Kidney (tissue), 14 donors: ENCODE data around the gene KCNQ5. TPM values are rescaled to one million over a fixed set of nuclear protein-coding genes. Genes with fewer than 3 reads are reported as not detected.

Experiments used
- DNase-seq, 5 donors: peaks; one replicate each; pipeline ENCODE4 v3.0.0-alpha.2; 2013 to 2020
- FAIRE-seq: peaks from 2 replicates; lab custom pipeline; 2012; peaks lifted over from hg19 to GRCh38; lab: Jason Lieb, UNC
- H3K27ac ChIP-seq, 2 donors: one replicate each; pipeline ENCODE4 v1.7.0; 2013; ENCODE audit warnings: low read depth in 2 of 2, low read length in 2 of 2, inconsistent platforms in 1 of 2
- H3K27me3 ChIP-seq: one replicate; pipeline ENCODE4 v1.7.1; 2013; ENCODE audit warnings: low read length, inconsistent platforms; ENCODE audit not compliant: control insufficient read depth, insufficient read depth
- H3K36me3 ChIP-seq, 3 donors: one replicate each; pipeline versions ENCODE4 v1.7.0 to v1.7.1; 2013; ENCODE audit warnings: low read length in 3 of 3, control low read depth in 1 of 3, inconsistent platforms in 1 of 3; ENCODE audit not compliant: insufficient read depth in 3 of 3, control insufficient read depth in 2 of 3
- H3K4me1 ChIP-seq, 3 donors: one replicate each; pipeline versions ENCODE4 v1.7.0 to v1.7.1; 2013; ENCODE audit warnings: low read length in 3 of 3, inconsistent platforms in 1 of 3, low read depth in 1 of 3; ENCODE audit not compliant: control insufficient read depth in 2 of 3, insufficient read depth in 2 of 3
- H3K4me3 ChIP-seq, 3 donors: one replicate each; pipeline versions ENCODE4 v1.7.0 to v1.8.1; 2013; ENCODE audit warnings: low read length in 3 of 3, control low read depth in 1 of 3, inconsistent platforms in 1 of 3
- H3K9ac ChIP-seq, 3 donors: one replicate each; pipeline versions ENCODE4 v1.7.0 to v1.7.1; 2013; ENCODE audit warnings: low read length in 3 of 3, control low read depth in 1 of 3, inconsistent platforms in 1 of 3
- H3K9me3 ChIP-seq, 3 donors: one replicate each; pipeline versions ENCODE4 v1.7.0 to v1.7.1; 2013; ENCODE audit warnings: low read length in 3 of 3, control low read depth in 1 of 3, inconsistent platforms in 1 of 3; ENCODE audit not compliant: control insufficient read depth in 2 of 3, insufficient read depth in 1 of 3
- CTCF ChIP-seq: IDR thresholded peaks from 3 replicates; pipeline ENCODE4 v1.5.1; 2012; ENCODE audit warnings: mild to moderate bottlenecking, moderate library complexity, borderline replicate concordance; ENCODE audit not compliant: insufficient read depth; ENCODE audit errors: extremely low read depth
- intact Hi-C: fragments of 100-400 bp; cut with DNase I; formaldehyde crosslinking; loops from one replicate; pipeline ENCODE4 v1.11.1; 2022
- polyA plus RNA-seq: library from polyadenylated mRNA; stranded (reverse); fragments of 350-450 nt; fragmentation: Illumina TruSeq; extraction: RNeasy Lipid Tissue Mini Kit (QIAGEN cat#74804); gene quantifications from one replicate; pipeline ENCODE4 v1.2.3, GENCODE V29; 2014; ENCODE audit warnings: low read depth, low replicate concordance; ENCODE audit not compliant: insufficient read depth
- total RNA-seq: library from RNA; stranded (reverse); fragmentation: NEBNext Ultra II Directional; extraction: Animal tissue kit (Norgen Biotek cat#: 25700); gene quantifications from one replicate; pipeline ENCODE4 v1.2.1, GENCODE V29; 2021
- donor health status: control.
- donor health status: control.
- donor health status: control.
- donor health status: control.
- donor health status: control.
- donor health status: DM: yes; HTN: yes; CAD: no.
- donor health status: Normal renal cell carcinoma (clear cell type).

Gene KCNQ5
- total and polyA plus RNA-seq, 2 donors from 2014 or later, result 0.50 TPM; not detected in 1

- H3K27me3 ChIP-seq, result no peaks in the 10 kb centered on the region
- DNase-seq (no peak), FAIRE-seq (no peak)
- H3K27ac ChIP-seq, result no peak overlapping the region
- H3K36me3 ChIP-seq, result no peaks in the 10 kb centered on the region
- no peak for TF ChIP-seq CTCF
- no peaks in the 10 kb centered on the region for H3K9me3 ChIP-seq
- no peaks in the 10 kb centered on the region for H3K4me1 ChIP-seq
- intact Hi-C loops, result no loop called here
- H3K9ac ChIP-seq, result no peak overlapping the region
- H3K4me3 ChIP-seq, result no peak overlapping the region
Observed at GRCh38 chr6:72653026-72653425, 31.2 kb downstream of the KCNQ5 start.

GRCh38 chr6:72654071-72654621 is 32.3 kb downstream of the KCNQ5 start:
- Histone ChIP-seq H3K9ac (no peak overlapping the region), H3K27me3 (no peaks in the 10 kb centered on the region)

GRCh38 chr6:72657407-72658197 is 35.7 kb downstream of the KCNQ5 start:
- no peak for TF ChIP-seq CTCF
- no peak overlapping the region for H3K27ac ChIP-seq
- intact Hi-C loops, result no loop called here
- H3K9ac ChIP-seq, result no peak overlapping the region
- DNase-seq, result peak in 1 of 5 donors; percentile 4
- H3K4me3 ChIP-seq, result no peak overlapping the region
- H3K36me3 ChIP-seq, result no peaks in the 10 kb centered on the region
- H3K4me1 ChIP-seq, result no peaks in the 10 kb centered on the region
- FAIRE-seq, result no peak
- H3K9me3 ChIP-seq, result no peaks in the 10 kb centered on the region
- H3K27me3 ChIP-seq, result no peaks in the 10 kb centered on the region

More at GRCh38 chr6:72654071-72654621, 32.3 kb downstream of the KCNQ5 start:
- Histone ChIP-seq H3K9me3 (no peaks in the 10 kb centered on the region), H3K27ac (no peak overlapping the region), H3K36me3 (no peaks in the 10 kb centered on the region), H3K4me3 (no peak overlapping the region), H3K4me1 (no peaks in the 10 kb centered on the region)
- DNase-seq, result no peak
- intact Hi-C loops, result no loop called here
- no peak for FAIRE-seq
- no peak for TF ChIP-seq CTCF
